ENCODE measurements around the gene PKNOX1. TPM values are rescaled to one million over a fixed set of nuclear protein-coding genes. Genes with fewer than 3 reads are reported as not detected.
"Not testable (repeated sequence)": the region's sequence is repeated elsewhere in the genome, so short reads cannot be mapped to it uniquely, and the experiment has no call there.

The PKNOX1 gene
- total and polyA plus RNA-seq, 2 donors (not counting 1 experiment from before 2014, with no cell fraction given) = 12.2 to 43.8 TPM

- Histone ChIP-seq H3K27me3 (ENCODE audit: control insufficient read depth, insufficient read depth, low read length) (no peaks in the 10 kb centered on the region), H3K27ac (ENCODE audit: insufficient read depth, low read length) (no peak overlapping the region), H3K9me3 (ENCODE audit: control insufficient read depth, insufficient read depth, low read depth, low read length) (no peaks in the 10 kb centered on the region), H3K4me3 (replicated peaks in 1 of 4; ENCODE audit: control extremely low read depth in 1 of 4, insufficient read depth in 1 of 4, low read depth in 3 of 4, low read length in 4 of 4) (no peak overlapping the region), H3K79me2 (ENCODE audit: control insufficient read depth, insufficient read depth, low read length) (no peaks in the 10 kb centered on the region), H3K4me2 (ENCODE audit: extremely low read depth, insufficient read depth, low read length) (no peak overlapping the region), H3K36me3 (ENCODE audit: control insufficient read depth, insufficient read depth, low read length) (no peaks in the 10 kb centered on the region), H3K4me1 (ENCODE audit: control insufficient read depth, extremely low read depth, insufficient read depth, low read length) (no peaks in the 10 kb centered on the region), H4K20me1 (ENCODE audit: control insufficient read depth, extremely low read depth, insufficient read depth, low read length) (no peaks in the 10 kb centered on the region), H3K9ac (ENCODE audit: insufficient read depth, low read length) (no peak overlapping the region), H2AFZ (ENCODE audit: low read length) (no peak overlapping the region)
- no peak for DNase-seq (ENCODE audit: low read depth in 2 of 2)
- no peak for TF ChIP-seq EZH2 (IDR thresholded peaks at IDR 0.05; ENCODE audit: low read length, missing control alignments)
- TF ChIP-seq, protein P1, sequence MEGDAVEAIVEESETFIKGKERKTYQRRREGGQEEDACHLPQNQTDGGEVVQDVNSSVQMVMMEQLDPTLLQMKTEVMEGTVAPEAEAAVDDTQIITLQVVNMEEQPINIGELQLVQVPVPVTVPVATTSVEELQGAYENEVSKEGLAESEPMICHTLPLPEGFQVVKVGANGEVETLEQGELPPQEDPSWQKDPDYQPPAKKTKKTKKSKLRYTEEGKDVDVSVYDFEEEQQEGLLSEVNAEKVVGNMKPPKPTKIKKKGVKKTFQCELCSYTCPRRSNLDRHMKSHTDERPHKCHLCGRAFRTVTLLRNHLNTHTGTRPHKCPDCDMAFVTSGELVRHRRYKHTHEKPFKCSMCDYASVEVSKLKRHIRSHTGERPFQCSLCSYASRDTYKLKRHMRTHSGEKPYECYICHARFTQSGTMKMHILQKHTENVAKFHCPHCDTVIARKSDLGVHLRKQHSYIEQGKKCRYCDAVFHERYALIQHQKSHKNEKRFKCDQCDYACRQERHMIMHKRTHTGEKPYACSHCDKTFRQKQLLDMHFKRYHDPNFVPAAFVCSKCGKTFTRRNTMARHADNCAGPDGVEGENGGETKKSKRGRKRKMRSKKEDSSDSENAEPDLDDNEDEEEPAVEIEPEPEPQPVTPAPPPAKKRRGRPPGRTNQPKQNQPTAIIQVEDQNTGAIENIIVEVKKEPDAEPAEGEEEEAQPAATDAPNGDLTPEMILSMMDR (conservative IDR thresholded peaks at IDR 0.05 in 1 of 2, IDR thresholded peaks at IDR 0.05 in 1 of 2; ENCODE audit: low read depth in 1 of 2, low read length in 2 of 2) = no peak
Observed at GRCh38 chr21:42965211-42965560, 9.2 kb upstream of the PKNOX1 start.

GRCh38 chr21:42967616-42968015 lies 6.7 kb upstream of the PKNOX1 start:
- not testable (repeated sequence) for H3K9ac ChIP-seq (ENCODE audit: insufficient read depth, low read length); H3K4me2 ChIP-seq (ENCODE audit: extremely low read depth, insufficient read depth, low read length); H3K27me3 ChIP-seq (ENCODE audit: control insufficient read depth, insufficient read depth, low read length); H2AFZ ChIP-seq (ENCODE audit: low read length); H3K79me2 ChIP-seq (ENCODE audit: control insufficient read depth, insufficient read depth, low read length); H3K4me1 ChIP-seq (ENCODE audit: control insufficient read depth, extremely low read depth, insufficient read depth, low read length); H3K36me3 ChIP-seq (ENCODE audit: control insufficient read depth, insufficient read depth, low read length); DNase-seq (ENCODE audit: low read depth in 2 of 2); H4K20me1 ChIP-seq (ENCODE audit: control insufficient read depth, extremely low read depth, insufficient read depth, low read length); H3K9me3 ChIP-seq (ENCODE audit: control insufficient read depth, insufficient read depth, low read depth, low read length); H3K27ac ChIP-seq (ENCODE audit: insufficient read depth, low read length); H3K4me3 ChIP-seq (replicated peaks in 1 of 4; ENCODE audit: control extremely low read depth in 1 of 4, insufficient read depth in 1 of 4, low read depth in 3 of 4, low read length in 4 of 4)

DNA sequence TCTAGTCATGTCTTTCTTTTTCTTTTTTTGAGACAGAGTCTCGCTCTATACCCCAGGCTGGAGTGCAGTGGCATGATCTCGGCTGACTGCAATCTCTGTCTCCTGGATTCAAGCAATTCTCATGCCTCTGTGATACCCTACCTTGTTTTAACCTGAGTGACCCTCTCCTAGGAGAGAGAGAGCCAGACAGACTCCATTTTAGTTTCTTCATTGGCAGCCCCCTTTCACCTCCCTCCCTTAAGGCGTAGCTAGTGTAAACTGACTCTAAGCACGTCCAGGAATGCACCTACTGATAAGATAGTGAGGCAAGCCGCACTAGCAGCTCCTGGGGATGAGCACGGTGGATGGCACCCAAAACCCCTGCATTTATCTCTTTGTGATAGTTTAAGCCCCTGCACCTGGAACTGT lies 5.2 kb upstream of the PKNOX1 start:
- Histone ChIP-seq H3K4me2 (ENCODE audit: extremely low read depth, insufficient read depth, low read length) (no peak overlapping the region), H3K4me3 (replicated peaks in 1 of 4; ENCODE audit: control extremely low read depth in 1 of 4, insufficient read depth in 1 of 4, low read depth in 3 of 4, low read length in 4 of 4) (no peak overlapping the region), H3K9ac (ENCODE audit: insufficient read depth, low read length) (no peak overlapping the region), H3K27ac (ENCODE audit: insufficient read depth, low read length) (no peak overlapping the region), H3K27me3 (ENCODE audit: control insufficient read depth, insufficient read depth, low read length) (no peaks in the 10 kb centered on the region), H3K79me2 (ENCODE audit: control insufficient read depth, insufficient read depth, low read length) (no peaks in the 10 kb centered on the region), H3K36me3 (ENCODE audit: control insufficient read depth, insufficient read depth, low read length) (no peaks in the 10 kb centered on the region), H2AFZ (ENCODE audit: low read length) (no peak overlapping the region), H4K20me1 (ENCODE audit: control insufficient read depth, extremely low read depth, insufficient read depth, low read length) (no peaks in the 10 kb centered on the region), H3K4me1 (ENCODE audit: control insufficient read depth, extremely low read depth, insufficient read depth, low read length) (peaks cover 3% of the 10 kb centered on the region), H3K9me3 (ENCODE audit: control insufficient read depth, insufficient read depth, low read depth, low read length) (no peaks in the 10 kb centered on the region)
- no peak for DNase-seq (ENCODE audit: low read depth in 2 of 2)
- TF ChIP-seq, protein P1 (conservative IDR thresholded peaks at IDR 0.05 in 1 of 2, IDR thresholded peaks at IDR 0.05 in 1 of 2; ENCODE audit: low read depth in 1 of 2, low read length in 2 of 2) = no peak
- TF ChIP-seq EZH2 (IDR thresholded peaks at IDR 0.05; ENCODE audit: low read length, missing control alignments) = no peak
